Measurements from ENCODE around the gene TCEA3.

Gene TCEA3

GRCh38 chr1:23367791-23368561, 56.6 kb downstream of the TCEA3 start:
- peak; percentile 97 to 98 for DNase-seq (ENCODE audit: low read depth in 2 of 2)

- no peak for DNase-seq (ENCODE audit: low read depth in 2 of 2)
Observed at GRCh38 chr1:23367451-23367790, 57.1 kb downstream of the TCEA3 start.

- no peak for DNase-seq (ENCODE audit: low read depth in 2 of 2)
Observed at GRCh38 chr1:23366598-23366997, 58.0 kb downstream of the TCEA3 start.

- DNase-seq (ENCODE audit: low read depth in 2 of 2), result no peak
Observed at GRCh38 chr1:23366146-23366545, 58.4 kb downstream of the TCEA3 start.

GRCh38 chr1:23362218-23362713, 62.3 kb downstream of the TCEA3 start:
- no peak for DNase-seq (ENCODE audit: low read depth in 2 of 2)

- DNase-seq (ENCODE audit: low read depth in 2 of 2), result no peak
Observed at GRCh38 chr1:23358310-23358875, 66.2 kb downstream of the TCEA3 start.

GRCh38 chr1:23357138-23357908, 67.2 kb downstream of the TCEA3 start:
- no peak for DNase-seq (ENCODE audit: low read depth in 2 of 2)

- no peak for DNase-seq (ENCODE audit: low read depth in 2 of 2)
Observed at GRCh38 chr1:23356471-23357137, 67.9 kb downstream of the TCEA3 start.

- DNase-seq (ENCODE audit: low read depth in 2 of 2), result no peak
Observed at GRCh38 chr1:23354245-23354644, 70.3 kb downstream of the TCEA3 start.

- no peak for DNase-seq (ENCODE audit: low read depth in 2 of 2)
Observed at GRCh38 chr1:23352096-23352695, 72.4 kb downstream of the TCEA3 start.

- no peak for DNase-seq (ENCODE audit: low read depth in 2 of 2)
Observed at GRCh38 chr1:23345920-23346319, 78.6 kb downstream of the TCEA3 start.

GRCh38 chr1:23344987-23345472, 79.5 kb downstream of the TCEA3 start:
- DNase-seq (ENCODE audit: low read depth in 2 of 2), result no peak

GRCh38 chr1:23344111-23344986, 80.2 kb downstream of the TCEA3 start, which contains the start of gene HNRNPR:
TSS of gene HNRNPR (minus strand) at chr1:23344284. CDS start at chr1:23341008, 3,276 bp downstream.
- DNase-seq (ENCODE audit: low read depth in 2 of 2), result peak; percentile 100

- DNase-seq (ENCODE audit: low read depth in 2 of 2), result peak; percentile 31 to 50
Observed at GRCh38 chr1:23343221-23344110, 81.1 kb downstream of the TCEA3 start.

GRCh38 chr1:23341931-23342692, 82.4 kb downstream of the TCEA3 start:
- no peak for DNase-seq (ENCODE audit: low read depth in 2 of 2)

- no peak for DNase-seq (ENCODE audit: low read depth in 2 of 2)
Observed at GRCh38 chr1:23339632-23340031, 84.9 kb downstream of the TCEA3 start.

- no peak for DNase-seq (ENCODE audit: low read depth in 2 of 2)
Observed at GRCh38 chr1:23337869-23338268, 86.7 kb downstream of the TCEA3 start.

- DNase-seq (ENCODE audit: low read depth in 2 of 2), result no peak
Observed at GRCh38 chr1:23331713-23332112, 92.8 kb downstream of the TCEA3 start.

Measured in fibroblast of skin of left quadriceps (primary cell).